Superior temporal gyrus (tissue), 1 donor: ENCODE results near the gene KIAA1328.

Source experiments
- DNase-seq: peaks from one replicate; pipeline ENCODE4 v3.0.0-alpha.2; 2016; ENCODE audit errors: extremely low spot score

KIAA1328 gene

GRCh38 chr18:37252854-37253393 lies 424.0 kb downstream of the KIAA1328 start:
- DNase-seq, result no peak

DNA sequence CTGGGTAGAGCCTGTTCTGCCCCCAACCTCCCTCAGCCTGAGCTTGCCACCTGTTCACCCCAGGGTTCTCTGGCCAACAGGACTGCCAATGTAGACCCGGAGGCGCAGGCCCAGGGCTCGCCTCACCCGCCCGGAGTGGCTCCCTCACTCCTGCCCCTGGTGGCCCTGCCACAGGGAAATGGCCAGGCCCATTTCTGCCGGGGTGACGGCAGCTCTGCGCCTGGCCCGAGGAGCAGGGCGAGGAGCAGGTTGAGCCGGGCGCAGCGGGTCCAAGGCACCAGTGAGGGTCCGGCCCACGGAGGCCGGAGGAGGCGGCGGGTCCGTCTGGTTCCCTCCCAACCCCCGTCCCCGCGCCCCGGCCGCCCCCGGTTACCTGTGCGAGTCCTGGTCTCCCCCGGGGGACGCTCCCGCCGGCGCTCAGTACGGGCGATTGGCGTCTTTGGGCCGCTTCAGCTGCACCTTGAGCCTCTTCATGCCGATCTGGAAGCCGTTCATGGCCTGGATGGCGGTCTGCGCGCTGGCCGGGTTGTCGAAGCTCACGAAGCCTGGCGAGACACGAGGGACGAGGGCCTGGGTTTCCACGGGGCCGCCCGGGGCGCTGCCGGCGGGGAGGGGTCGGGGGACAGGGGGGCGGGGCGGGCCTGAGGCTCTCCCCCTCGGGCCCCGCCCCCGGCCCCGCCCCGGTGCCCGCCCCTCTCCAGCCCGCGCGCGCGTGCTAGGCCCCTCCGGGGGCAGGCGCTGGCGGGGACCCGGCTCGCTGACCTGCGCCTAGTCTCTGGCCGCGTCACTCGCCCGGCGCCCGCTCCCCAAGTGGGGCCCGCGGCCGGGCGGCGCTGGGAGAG lies 424.7 kb downstream of the KIAA1328 start:
- DNase-seq, result no peak

GRCh38 chr18:37254236-37254754 lies 425.4 kb downstream of the KIAA1328 start:
- no peak for DNase-seq

DNA sequence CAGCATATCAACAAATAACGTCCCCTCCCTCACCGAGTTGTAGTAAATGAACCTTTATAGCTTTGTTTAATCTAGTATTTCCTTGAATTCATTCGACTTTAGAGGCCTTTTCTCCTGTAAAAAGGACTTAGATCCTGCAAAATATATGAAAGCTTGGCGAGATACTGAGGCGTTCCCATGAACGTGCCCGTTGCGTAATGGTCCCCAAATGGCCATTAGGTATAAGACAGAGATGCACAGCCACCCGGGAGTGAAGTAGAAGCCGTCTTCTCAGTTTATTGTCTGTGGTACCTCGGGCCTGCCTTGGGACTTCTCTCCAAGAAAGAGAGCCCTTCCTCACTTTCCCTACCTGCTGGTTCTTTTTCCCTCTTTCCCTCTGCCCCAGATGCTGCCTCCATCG lies 426.0 kb downstream of the KIAA1328 start:
- no peak for DNase-seq

DNA sequence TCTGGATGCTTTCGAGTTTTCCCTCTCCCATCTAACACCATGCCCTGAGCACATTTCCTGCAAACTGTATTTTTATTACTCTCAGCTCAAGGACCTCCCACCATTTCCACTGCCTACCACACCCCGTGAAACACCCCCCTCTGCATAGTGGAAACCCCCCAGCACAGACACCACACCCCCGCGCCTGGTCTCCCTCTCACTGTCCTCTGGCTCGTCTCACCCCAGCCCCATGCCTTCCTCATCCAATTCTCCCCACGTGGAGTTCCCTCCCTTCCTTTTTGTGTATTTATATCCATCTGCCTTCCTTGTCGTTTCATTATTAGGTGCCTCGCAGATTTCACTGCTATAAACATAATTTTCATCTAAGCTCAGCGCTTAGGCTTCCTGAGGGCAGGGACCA lies 429.2 kb downstream of the KIAA1328 start:
- no peak for DNase-seq

DNA sequence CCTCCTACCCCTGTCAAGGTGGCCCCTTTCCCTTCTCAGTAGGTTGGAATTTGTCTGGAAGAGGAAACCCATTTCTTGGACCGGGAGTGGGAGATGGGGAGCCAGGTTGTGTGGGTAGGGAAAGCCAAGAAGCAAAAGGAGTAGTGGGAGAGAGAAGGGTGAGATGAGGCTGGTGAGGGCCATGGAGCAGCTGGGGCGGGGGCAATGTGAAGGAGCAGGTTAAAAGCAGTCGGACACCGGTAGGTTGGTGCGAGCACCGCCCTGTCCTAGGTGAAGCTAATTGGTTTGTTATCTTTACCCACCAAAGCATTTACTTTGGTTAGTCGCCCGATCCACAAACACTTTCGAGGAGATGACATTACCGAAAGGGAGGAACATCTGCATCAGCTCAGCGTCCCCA lies 429.9 kb downstream of the KIAA1328 start:
- no peak for DNase-seq

GRCh38 chr18:37259711-37260110 lies 430.8 kb downstream of the KIAA1328 start:
- no peak for DNase-seq

DNA sequence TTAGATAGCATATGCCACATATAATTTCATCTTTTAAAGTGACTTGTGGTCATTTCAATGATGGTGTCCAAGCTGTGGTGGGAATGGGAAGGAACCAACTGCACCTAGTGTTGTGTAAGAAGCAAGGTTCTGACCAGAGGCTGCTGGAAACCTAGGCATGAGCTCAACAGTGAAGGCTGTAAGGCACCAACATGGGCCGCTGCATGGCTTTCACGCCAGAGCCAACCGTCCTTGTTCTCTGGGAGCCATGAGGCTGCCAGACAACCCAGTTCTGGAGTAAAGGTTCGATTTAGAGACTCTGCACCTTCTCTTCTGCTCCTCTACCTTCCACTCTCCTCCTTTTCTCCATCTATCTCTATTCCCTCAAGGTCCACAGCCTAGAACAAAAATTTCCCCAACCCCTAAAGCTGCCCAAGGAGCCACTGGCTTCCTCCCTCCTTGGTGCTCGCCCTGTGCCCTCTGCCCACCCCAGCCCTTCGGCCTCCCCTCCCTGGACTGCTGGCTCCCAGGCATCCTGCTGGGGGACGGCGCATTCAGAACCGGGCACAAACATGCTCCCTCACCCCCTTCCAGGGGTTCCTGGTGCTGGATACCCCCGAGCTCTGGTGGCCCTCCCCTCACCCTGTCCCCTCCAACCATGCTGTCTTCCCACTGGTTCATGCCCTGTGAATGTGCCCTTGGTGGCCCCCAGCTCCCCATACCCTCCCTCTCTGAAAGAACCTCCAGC lies 431.6 kb downstream of the KIAA1328 start:
- no peak for DNase-seq

- DNase-seq, result no peak
These were observed 432.4 kb downstream of the KIAA1328 start for GRCh38 chr18:37261246-37261840.

- no peak for DNase-seq
These were observed 433.1 kb downstream of the KIAA1328 start for GRCh38 chr18:37261988-37262387.

DNA sequence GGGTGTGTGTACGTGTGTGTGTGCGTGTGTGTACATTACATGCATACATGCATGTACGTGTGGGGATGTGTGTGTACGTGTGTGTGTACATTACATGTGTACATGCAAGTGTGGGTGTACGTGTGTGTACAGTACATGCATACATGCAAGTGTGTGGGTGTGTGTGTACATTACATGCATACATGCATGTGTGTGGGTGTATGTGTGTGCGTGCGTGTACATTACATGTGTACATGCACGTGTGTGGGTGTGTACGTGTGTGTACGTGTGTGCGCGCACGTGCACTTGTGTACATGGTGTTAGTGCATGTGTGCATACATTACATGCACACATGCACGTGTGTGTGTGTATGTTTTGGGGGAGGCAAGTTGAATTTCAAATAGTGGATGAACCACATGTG lies 436.0 kb downstream of the KIAA1328 start:
- DNase-seq, result no peak

- no peak for DNase-seq
These were observed 436.5 kb downstream of the KIAA1328 start for GRCh38 chr18:37265382-37265781.

DNA sequence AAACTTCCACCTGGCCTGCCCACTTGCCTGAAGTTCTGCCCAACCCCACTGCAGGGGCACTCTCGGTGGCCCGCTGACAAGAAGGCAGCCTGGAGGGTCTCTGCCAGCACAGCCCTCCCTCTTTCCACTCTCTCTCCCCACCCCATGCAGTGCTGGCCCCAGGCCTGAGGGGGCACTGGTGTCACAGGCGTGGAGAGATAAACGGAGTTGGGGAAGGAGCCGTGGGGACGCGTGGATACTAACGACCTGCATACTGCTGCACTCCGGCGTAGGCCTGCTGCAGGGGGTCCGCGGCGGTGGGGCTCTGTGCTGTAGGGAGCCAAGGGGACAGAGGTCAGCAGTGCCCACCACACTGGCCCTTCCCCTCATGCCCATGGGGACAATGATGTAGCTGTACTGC lies 437.4 kb downstream of the KIAA1328 start:
- DNase-seq, result no peak

- peak; percentile 56 for DNase-seq
These were observed 441.2 kb downstream of the KIAA1328 start for GRCh38 chr18:37270038-37270665.

GRCh38 chr18:37270666-37271052 lies 441.7 kb downstream of the KIAA1328 start:
- no peak for DNase-seq

GRCh38 chr18:37272226-37272625 lies 443.3 kb downstream of the KIAA1328 start:
- no peak for DNase-seq

DNA sequence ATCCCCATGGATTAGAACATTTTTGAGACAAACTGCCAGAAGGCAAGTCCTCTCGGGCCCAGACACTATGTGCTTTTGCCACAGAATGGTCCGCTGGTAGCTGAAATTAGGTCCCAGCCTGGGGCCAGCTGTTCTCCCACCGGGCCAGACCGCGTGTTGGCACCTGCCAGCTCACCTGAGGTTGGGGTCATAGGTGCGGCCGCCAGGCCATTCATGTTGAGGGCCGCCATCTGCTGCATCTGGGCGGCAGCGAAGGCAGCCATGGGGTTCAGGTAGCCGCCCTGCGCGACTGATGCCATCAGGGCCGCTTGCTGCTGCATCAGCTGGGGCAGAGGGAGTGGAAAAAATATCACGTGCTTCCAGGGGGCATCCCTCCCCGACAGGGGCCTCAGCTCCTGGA lies 443.9 kb downstream of the KIAA1328 start:
- DNase-seq, result no peak

DNA sequence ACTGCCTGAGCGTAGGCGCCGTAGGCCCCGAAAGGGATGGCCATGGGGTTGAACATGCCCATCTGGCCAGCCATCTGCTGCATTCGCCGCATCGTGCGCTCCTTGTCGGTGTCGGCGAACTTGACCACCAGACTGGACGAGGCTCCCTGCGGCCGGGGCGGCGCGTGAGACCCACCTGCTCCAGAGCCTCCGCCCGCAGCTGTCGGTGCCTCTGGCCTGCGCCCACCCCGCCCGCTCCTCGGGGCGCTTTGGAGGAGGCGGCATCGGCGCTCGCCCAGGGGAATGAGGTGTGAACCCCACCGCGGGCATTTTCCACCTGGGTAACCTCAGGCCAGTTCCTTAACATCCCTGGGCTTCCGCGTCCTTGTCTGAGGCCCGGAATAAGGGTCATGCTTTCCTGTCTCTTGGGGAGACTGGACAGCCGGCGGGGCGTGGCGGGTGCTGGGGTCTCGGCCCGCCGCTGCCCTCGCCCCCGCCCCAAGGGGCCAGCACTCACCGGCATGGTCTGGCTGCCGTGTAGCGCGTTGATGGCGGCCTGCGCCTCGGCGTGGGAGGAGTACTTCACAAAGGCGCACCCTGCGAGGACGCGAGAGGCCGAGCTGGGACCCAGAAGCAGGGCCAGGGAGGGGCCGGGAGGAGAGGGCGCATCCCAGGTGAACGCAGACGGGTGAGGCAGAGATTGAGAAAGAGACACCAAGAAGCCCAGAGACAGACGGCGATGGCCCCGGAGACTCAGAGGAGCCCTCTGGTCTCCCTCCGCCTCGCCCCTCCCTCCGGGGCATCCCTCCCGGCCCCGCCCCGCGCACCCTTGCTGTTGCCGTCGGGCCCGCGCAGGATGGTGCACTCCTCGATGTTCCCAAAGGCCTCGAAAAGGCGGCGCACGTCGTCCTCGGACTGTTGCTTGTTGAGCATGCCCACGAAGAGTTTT lies 445.6 kb downstream of the KIAA1328 start:
- no peak for DNase-seq

- DNase-seq, result no peak
These were observed 446.4 kb downstream of the KIAA1328 start for GRCh38 chr18:37275237-37275741.

DNA sequence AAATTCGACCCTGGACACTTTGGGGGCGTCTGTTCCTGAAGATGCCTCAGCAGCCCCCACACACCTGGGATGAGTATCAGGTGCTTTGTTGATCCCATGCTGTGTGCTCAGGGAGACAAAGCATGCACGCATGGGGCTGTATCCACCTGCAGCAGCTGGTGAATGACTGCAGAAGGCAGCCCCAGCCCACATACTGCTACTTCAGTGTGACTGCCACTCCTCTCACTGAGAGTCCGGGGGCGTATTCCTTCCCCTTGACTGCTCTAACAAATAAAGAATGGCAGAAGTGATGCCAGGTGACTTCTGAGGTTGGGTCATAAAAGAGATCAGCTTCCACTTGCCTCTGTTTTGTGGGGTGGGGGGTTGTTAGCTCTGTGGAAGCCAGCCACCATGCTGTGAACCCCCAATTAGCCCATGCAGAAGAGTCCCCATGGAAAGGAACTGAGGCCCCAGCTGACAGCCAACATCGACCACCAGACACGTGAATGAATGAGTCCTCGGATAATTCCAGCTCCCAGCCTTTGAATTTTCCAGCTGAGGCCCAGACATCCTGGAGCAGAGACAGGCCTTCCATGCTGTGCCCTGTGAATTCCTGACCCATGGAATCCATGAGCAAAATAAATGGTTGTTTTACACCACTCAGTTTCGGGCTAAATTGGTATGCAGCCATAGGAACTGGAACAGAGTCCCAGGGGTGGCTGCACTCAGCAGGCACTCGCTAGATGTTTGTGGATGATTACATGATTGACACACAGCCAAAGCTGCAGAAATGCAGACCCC lies 447.4 kb downstream of the KIAA1328 start:
- no peak for DNase-seq
